ENCODE data around the gene RIC3.

DNA sequence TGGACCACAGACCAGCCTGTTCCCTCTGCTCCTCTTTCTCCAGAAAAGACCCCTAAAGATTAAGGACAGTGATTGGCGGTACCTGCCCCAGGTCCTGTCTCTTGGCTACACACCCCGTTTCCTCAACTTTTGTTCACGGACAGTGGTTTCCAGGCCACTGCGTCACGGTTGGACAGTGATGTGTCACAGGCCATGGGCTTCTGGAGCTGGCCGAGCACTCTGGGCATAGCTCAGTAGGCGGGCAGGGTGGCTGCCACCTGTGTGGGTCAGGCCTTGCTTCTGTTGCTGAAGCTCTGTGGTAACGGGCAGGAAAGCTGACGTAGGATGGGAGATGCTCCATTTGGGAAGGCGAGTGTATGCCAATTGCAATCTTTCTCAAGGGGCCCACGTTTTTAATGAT, 74.2 kb downstream of the RIC3 start:
- TF ChIP-seq CTCF (IDR thresholded peaks at IDR 0.05; ENCODE audit: insufficient read depth, low read depth, low read length) (no peak), EZH2 (IDR thresholded peaks at IDR 0.05; ENCODE audit: insufficient read depth, low read length) (no peak)
